ENCODE measurements around the gene RAB14. TPM values are rescaled to one million over a fixed set of nuclear protein-coding genes. Genes with fewer than 3 reads are reported as not detected.

Gene RAB14
- total RNA-seq, 1 experiment from 2014 or later: 73.2 TPM

DNA sequence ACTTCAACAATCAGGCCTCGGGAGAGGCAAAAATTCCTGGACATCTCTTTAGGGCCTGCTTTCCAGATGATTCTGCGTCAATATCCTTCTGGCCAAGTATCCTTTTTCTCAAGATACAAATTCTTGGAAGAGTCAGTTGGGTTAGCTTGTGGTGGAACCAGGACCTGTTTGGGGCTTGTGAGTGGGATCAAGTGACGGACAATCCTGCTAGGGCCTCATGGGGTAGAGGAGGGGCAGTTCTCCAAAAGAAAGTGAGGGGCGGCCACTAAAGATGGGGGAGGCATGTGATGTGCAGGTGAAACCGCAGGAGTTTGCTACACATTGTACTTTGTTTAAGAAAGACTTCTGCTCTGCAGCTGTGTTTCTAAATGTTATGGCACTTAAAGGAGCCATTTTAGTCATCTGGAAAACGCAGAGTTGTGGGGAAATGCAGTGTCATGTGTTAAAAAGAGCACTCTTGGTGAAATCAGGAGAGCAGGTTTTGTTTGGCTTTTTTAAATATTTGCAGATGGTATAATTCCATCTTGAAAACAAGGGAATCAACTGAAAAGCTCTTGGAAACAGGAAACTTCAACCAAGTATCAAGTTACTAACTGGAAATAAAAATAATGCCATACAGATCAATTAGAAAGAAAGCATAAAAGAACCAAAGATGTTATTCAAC, 38.9 kb upstream of the RAB14 start:
- TF ChIP-seq, protein P1, sequence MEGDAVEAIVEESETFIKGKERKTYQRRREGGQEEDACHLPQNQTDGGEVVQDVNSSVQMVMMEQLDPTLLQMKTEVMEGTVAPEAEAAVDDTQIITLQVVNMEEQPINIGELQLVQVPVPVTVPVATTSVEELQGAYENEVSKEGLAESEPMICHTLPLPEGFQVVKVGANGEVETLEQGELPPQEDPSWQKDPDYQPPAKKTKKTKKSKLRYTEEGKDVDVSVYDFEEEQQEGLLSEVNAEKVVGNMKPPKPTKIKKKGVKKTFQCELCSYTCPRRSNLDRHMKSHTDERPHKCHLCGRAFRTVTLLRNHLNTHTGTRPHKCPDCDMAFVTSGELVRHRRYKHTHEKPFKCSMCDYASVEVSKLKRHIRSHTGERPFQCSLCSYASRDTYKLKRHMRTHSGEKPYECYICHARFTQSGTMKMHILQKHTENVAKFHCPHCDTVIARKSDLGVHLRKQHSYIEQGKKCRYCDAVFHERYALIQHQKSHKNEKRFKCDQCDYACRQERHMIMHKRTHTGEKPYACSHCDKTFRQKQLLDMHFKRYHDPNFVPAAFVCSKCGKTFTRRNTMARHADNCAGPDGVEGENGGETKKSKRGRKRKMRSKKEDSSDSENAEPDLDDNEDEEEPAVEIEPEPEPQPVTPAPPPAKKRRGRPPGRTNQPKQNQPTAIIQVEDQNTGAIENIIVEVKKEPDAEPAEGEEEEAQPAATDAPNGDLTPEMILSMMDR (IDR thresholded peaks at IDR 0.05; ENCODE audit: insufficient read depth in 1 of 2, low read depth in 1 of 2, low read length in 1 of 2, severe bottlenecking in 1 of 2, unreplicated experiment in 1 of 2): no peak
- no TSS peak for BruUV-seq (replicated peaks)
- no peaks in the 10 kb centered on the region for H3K4me1 Mint-ChIP-seq (ENCODE audit: low read depth, unreplicated experiment)
- H3K4me3 Mint-ChIP-seq (ENCODE audit: unreplicated experiment): no peak overlapping the region
- no peak overlapping the region for H3K27ac Mint-ChIP-seq (ENCODE audit: unreplicated experiment)
- Histone ChIP-seq H3K4me1 (no peaks in the 10 kb centered on the region), H3K27me3 (replicated peaks; ENCODE audit: control insufficient read depth, insufficient read depth, low read length) (no peaks in the 10 kb centered on the region), H3K9me3 (peaks cover 10% of the 10 kb centered on the region; the same call in 1 of the 2 replicates), H3K4me3 (ENCODE audit: low read depth, low read length) (no peak overlapping the region), H3K36me3 (ENCODE audit: control insufficient read depth, insufficient read depth, low read length) (no peaks in the 10 kb centered on the region)
- H3K36me3 Mint-ChIP-seq (ENCODE audit: insufficient read depth, unreplicated experiment): no peaks in the 10 kb centered on the region
- intact Hi-C loops (cut with micrococcal nuclease; ENCODE audit: unreplicated experiment): no loop called here
- no peaks in the 10 kb centered on the region for H3K9me3 Mint-ChIP-seq (ENCODE audit: unreplicated experiment)
- no peaks in the 10 kb centered on the region for H3K27me3 Mint-ChIP-seq (ENCODE audit: insufficient read depth, unreplicated experiment)
- no peak for DNase-seq
- CTCF ChIA-PET: no interaction called here
- POLR2A ChIA-PET: no interaction called here

- Mint-ChIP-seq H3K27me3 (ENCODE audit: insufficient read depth, unreplicated experiment) (no peaks in the 10 kb centered on the region), H3K27ac (ENCODE audit: unreplicated experiment) (no peak overlapping the region), H3K9me3 (ENCODE audit: unreplicated experiment) (no peaks in the 10 kb centered on the region), H3K4me3 (ENCODE audit: unreplicated experiment) (no peak overlapping the region), H3K4me1 (ENCODE audit: low read depth, unreplicated experiment) (no peaks in the 10 kb centered on the region), H3K36me3 (ENCODE audit: insufficient read depth, unreplicated experiment) (no peaks in the 10 kb centered on the region)
- no peaks in the 10 kb centered on the region for H3K27me3 ChIP-seq (replicated peaks; ENCODE audit: control insufficient read depth, insufficient read depth, low read length)
- DNase-seq: no peak
- TF ChIP-seq, protein P1 (IDR thresholded peaks at IDR 0.05; ENCODE audit: insufficient read depth in 1 of 2, low read depth in 1 of 2, low read length in 1 of 2, severe bottlenecking in 1 of 2, unreplicated experiment in 1 of 2): no peak
- BruUV-seq (replicated peaks): no TSS peak
- H3K4me1 ChIP-seq: no peaks in the 10 kb centered on the region
- CTCF ChIA-PET: no interaction called here
- no peak overlapping the region for H3K4me3 ChIP-seq (ENCODE audit: low read depth, low read length)
- peaks cover 9% of the 10 kb centered on the region; the same call in 1 of the 2 replicates for H3K9me3 ChIP-seq
- POLR2A ChIA-PET: no interaction called here
- intact Hi-C loops (cut with micrococcal nuclease; ENCODE audit: unreplicated experiment): no loop called here
- H3K36me3 ChIP-seq (ENCODE audit: control insufficient read depth, insufficient read depth, low read length): no peaks in the 10 kb centered on the region
Measured at GRCh38 chr9:121239851-121240250, 38.2 kb upstream of the RAB14 start.

GRCh38 chr9:121239071-121239470, 37.4 kb upstream of the RAB14 start:
- Mint-ChIP-seq H3K27me3 (ENCODE audit: insufficient read depth, unreplicated experiment) (no peaks in the 10 kb centered on the region), H3K27ac (ENCODE audit: unreplicated experiment) (no peak overlapping the region), H3K9me3 (ENCODE audit: unreplicated experiment) (no peaks in the 10 kb centered on the region), H3K36me3 (ENCODE audit: insufficient read depth, unreplicated experiment) (no peaks in the 10 kb centered on the region), H3K4me1 (ENCODE audit: low read depth, unreplicated experiment) (no peaks in the 10 kb centered on the region), H3K4me3 (ENCODE audit: unreplicated experiment) (no peak overlapping the region)
- H3K4me3 ChIP-seq (ENCODE audit: low read depth, low read length): no peak overlapping the region
- ChIA-PET CTCF (no interaction called here), POLR2A (no interaction called here)
- no peaks in the 10 kb centered on the region for H3K36me3 ChIP-seq (ENCODE audit: control insufficient read depth, insufficient read depth, low read length)
- no peaks in the 10 kb centered on the region for H3K27me3 ChIP-seq (replicated peaks; ENCODE audit: control insufficient read depth, insufficient read depth, low read length)
- no TSS peak for BruUV-seq (replicated peaks)
- H3K9me3 ChIP-seq: peaks cover 1% of the 10 kb centered on the region; the same call in 1 of the 2 replicates
- intact Hi-C loops (cut with micrococcal nuclease; ENCODE audit: unreplicated experiment): no loop called here
- TF ChIP-seq, protein P1 (IDR thresholded peaks at IDR 0.05; ENCODE audit: insufficient read depth in 1 of 2, low read depth in 1 of 2, low read length in 1 of 2, severe bottlenecking in 1 of 2, unreplicated experiment in 1 of 2): no peak
- H3K4me1 ChIP-seq: no peaks in the 10 kb centered on the region
- no peak for DNase-seq
